NOMO-1 treated with DMSO at 0.1 percent for 48 hours (cell line): Measurements from ENCODE around the gene PAX7.
"Not testable (repeated sequence)": the region's sequence is repeated elsewhere in the genome, so short reads cannot be mapped to it uniquely, and the experiment has no call there.

Experiments used
- DNase-seq: peaks from one replicate; lab custom pipeline; 2025; ENCODE audit not compliant: unreplicated experiment; lab: John Stamatoyannopoulos, UW

Gene PAX7

GRCh38 chr1:18657506-18658201, 27.0 kb downstream of the PAX7 start:
- DNase-seq: no peak

- no peak for DNase-seq
These were observed 28.2 kb downstream of the PAX7 start for GRCh38 chr1:18658831-18659230.

GRCh38 chr1:18661404-18662285, 31.0 kb downstream of the PAX7 start:
- no peak for DNase-seq

- DNase-seq: no peak
These were observed 31.6 kb downstream of the PAX7 start for GRCh38 chr1:18662286-18662639.

- DNase-seq: no peak
These were observed 35.8 kb downstream of the PAX7 start for GRCh38 chr1:18666317-18666920.

GRCh38 chr1:18667333-18667732, 36.7 kb downstream of the PAX7 start:
- no peak for DNase-seq

- no peak for DNase-seq
These were observed 37.4 kb downstream of the PAX7 start for GRCh38 chr1:18668046-18668445.

GRCh38 chr1:18668750-18669404, 38.2 kb downstream of the PAX7 start:
- DNase-seq: no peak

GRCh38 chr1:18670121-18670867, 39.6 kb downstream of the PAX7 start:
- no peak for DNase-seq

- DNase-seq: no peak
These were observed 40.2 kb downstream of the PAX7 start for GRCh38 chr1:18670868-18671225.

GRCh38 chr1:18673976-18674375, 43.3 kb downstream of the PAX7 start:
- no peak for DNase-seq

GRCh38 chr1:18676332-18676781, 45.7 kb downstream of the PAX7 start:
- no peak for DNase-seq

- no peak for DNase-seq
These were observed 50.8 kb downstream of the PAX7 start for GRCh38 chr1:18681423-18681835.

GRCh38 chr1:18682375-18682774, 51.7 kb downstream of the PAX7 start:
- no peak for DNase-seq

- no peak for DNase-seq
These were observed 53.7 kb downstream of the PAX7 start for GRCh38 chr1:18684303-18684702.

GRCh38 chr1:18686540-18686939, 55.9 kb downstream of the PAX7 start:
- no peak for DNase-seq

- DNase-seq: no peak
These were observed 56.6 kb downstream of the PAX7 start for GRCh38 chr1:18687273-18687672.

GRCh38 chr1:18691648-18692047, 61.0 kb downstream of the PAX7 start:
- DNase-seq: no peak

- DNase-seq: no peak
These were observed 62.8 kb downstream of the PAX7 start for GRCh38 chr1:18693256-18694098.

GRCh38 chr1:18694289-18694688, 63.6 kb downstream of the PAX7 start:
- not testable (repeated sequence) for DNase-seq
